Suprapubic skin (tissue), 4 donors: ENCODE data around the gene C13orf46. TPM values are rescaled to one million over a fixed set of nuclear protein-coding genes. Genes with fewer than 3 reads are reported as not detected.

Source experiments
- DNase-seq, 2 donors: peaks; one replicate each; pipeline ENCODE4 v3.0.0-alpha.2; 2019; ENCODE audit warnings: low spot score in 2 of 2
- H3K27ac ChIP-seq: fragments of 200-600 bp; sonication (generic); one replicate; pipeline ENCODE4 v1.5.1; 2019
- H3K27me3 ChIP-seq: fragments of 200-600 bp; sonication (generic); one replicate; pipeline ENCODE4 v1.5.1; 2019
- H3K36me3 ChIP-seq: fragments of 200-600 bp; sonication (generic); one replicate; pipeline ENCODE4 v1.5.1; 2019
- H3K4me1 ChIP-seq: fragments of 200-600 bp; sonication (generic); one replicate; pipeline ENCODE4 v1.5.1; 2019
- H3K4me3 ChIP-seq: fragments of 200-600 bp; sonication (generic); one replicate; pipeline ENCODE4 v1.5.1; 2019; ENCODE audit warnings: mild to moderate bottlenecking
- H3K9me3 ChIP-seq: fragments of 200-600 bp; sonication (generic); one replicate; pipeline ENCODE4 v1.5.1; 2019
- EP300 ChIP-seq: sonication (generic); formaldehyde crosslinking; IDR thresholded peaks from one replicate; pipeline ENCODE4 v1.6.1; 2017; ENCODE audit warnings: antibody characterized with exemption
- POLR2A ChIP-seq, 2 donors: fragments of 450-650 bp; IDR thresholded peaks; one replicate each; pipeline ENCODE4 v1.6.1; 2017; ENCODE audit warnings: antibody characterized with exemption in 2 of 2, mild to moderate bottlenecking in 2 of 2, moderate library complexity in 2 of 2
- POLR2AphosphoS5 ChIP-seq, 3 donors: sonication (generic); formaldehyde crosslinking; IDR thresholded peaks; one replicate each; pipeline ENCODE4 v1.6.1; 2017; ENCODE audit warnings: antibody characterized with exemption in 3 of 3
- WGBS: methylation state at CpG from one replicate; pipeline ENCODE4 v1.1.5; 2018; 5-methylcytosine and 5-hydroxymethylcytosine counted together
- total RNA-seq, 4 donors: library from RNA; depleted of rRNA; stranded (reverse); fragments of >200 nt; gene quantifications; one replicate each; pipeline ENCODE4 v1.1.0, GENCODE V29; 2016
- TF ChIP-seq, protein P1 (sequence below), 2 donors: fragments of 200-600 bp in 1 of 2; fragments of 450-650 bp in 1 of 2; sonication (generic) in 1 of 2; IDR thresholded peaks; one replicate each; pipeline ENCODE4 v1.5.1; 2016 to 2019; ENCODE audit warnings: antibody characterized with exemption in 2 of 2, mild to moderate bottlenecking in 1 of 2, moderate library complexity in 1 of 2

C13orf46 gene
- total RNA-seq, 4 donors from 2014 or later: 0.16 to 1.4 (median 0.53) TPM

DNA sequence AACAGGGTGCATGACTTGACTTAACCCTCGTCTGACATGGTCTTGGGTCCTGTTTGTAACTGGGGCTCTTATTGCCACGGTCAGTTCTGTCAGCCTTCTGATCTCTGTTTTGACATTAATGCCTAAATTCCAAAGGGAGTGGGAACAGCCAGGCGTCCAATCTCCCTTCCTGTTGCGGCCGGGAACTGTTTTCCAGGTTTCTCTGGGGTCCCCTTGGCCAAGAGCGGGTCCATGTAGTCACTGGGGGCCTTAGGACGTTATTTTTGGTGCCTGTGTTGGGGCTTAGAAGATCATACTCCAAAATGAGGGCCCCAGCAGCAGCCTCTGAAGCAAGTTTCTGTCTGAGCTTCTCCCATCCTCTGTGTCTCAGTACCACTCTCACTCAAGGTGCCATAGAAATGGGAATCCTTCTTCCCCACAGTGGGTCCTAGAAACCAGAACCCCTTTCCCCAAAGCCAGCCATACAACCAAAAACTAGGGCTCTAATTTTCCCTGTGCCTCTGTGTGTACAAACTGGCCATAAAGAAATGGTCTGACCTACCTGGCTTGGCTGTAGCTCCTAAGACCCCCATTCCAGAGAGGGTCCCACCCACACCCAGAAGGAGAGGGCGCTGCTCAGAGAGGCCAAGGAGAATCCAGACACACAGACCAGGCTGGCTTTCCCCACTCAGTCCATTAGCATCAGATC, 50.4 kb downstream of the C13orf46 start:
- 77% methylated on average over 2 of the region's 8 CpGs for WGBS
- Histone ChIP-seq H3K36me3 (no peaks in the 10 kb centered on the region), H3K4me3 (no peak overlapping the region), H3K27me3 (peaks cover 4% of the 10 kb centered on the region), H3K27ac (no peak overlapping the region), H3K4me1 (peaks cover 19% of the 10 kb centered on the region), H3K9me3 (no peaks in the 10 kb centered on the region)
- TF ChIP-seq EP300 (no peak), POLR2AphosphoS5 (IDR thresholded peaks at IDR 0.05) (no peak), POLR2A (IDR thresholded peaks at IDR 0.05) (no peak)
- TF ChIP-seq, protein P1, sequence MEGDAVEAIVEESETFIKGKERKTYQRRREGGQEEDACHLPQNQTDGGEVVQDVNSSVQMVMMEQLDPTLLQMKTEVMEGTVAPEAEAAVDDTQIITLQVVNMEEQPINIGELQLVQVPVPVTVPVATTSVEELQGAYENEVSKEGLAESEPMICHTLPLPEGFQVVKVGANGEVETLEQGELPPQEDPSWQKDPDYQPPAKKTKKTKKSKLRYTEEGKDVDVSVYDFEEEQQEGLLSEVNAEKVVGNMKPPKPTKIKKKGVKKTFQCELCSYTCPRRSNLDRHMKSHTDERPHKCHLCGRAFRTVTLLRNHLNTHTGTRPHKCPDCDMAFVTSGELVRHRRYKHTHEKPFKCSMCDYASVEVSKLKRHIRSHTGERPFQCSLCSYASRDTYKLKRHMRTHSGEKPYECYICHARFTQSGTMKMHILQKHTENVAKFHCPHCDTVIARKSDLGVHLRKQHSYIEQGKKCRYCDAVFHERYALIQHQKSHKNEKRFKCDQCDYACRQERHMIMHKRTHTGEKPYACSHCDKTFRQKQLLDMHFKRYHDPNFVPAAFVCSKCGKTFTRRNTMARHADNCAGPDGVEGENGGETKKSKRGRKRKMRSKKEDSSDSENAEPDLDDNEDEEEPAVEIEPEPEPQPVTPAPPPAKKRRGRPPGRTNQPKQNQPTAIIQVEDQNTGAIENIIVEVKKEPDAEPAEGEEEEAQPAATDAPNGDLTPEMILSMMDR (IDR thresholded peaks at IDR 0.05): no peak
- DNase-seq: peak; percentile 18

DNA sequence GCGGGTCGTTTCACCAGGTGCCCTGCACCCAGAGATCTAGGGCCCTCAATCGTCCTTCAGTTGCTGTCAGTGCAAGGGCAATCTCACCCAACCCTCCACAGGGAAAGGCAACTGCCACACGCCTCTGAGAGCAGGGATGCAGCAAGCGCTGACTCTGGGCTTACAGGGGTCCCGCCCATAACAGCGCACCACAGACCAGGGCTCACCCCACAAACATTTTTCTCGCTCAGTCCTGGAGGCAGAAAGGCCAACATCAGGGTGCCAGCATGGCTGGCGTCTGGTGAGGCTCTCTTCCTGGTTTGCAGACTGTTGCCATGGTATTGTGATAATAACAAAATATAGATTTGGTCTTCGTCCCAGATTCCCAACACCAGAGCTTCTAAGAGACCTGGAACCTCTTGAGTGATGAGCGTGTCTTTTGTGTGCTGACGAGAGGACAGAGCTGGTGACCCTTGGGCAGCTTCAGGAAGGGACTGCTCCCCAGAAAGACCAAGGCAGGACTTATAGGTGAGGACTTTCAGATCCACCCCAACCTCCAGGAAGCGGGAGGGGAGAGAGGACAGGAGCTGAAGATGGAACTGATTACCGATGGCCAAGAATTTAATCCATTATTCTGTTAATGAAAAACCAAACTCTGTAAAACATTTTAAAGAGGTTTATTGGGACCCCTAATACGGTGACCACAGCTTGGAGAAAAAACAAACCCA, 51.3 kb downstream of the C13orf46 start:
- DNase-seq: peak; percentile 32 to 65
- Histone ChIP-seq H3K27me3 (peaks cover 10% of the 10 kb centered on the region), H3K9me3 (no peaks in the 10 kb centered on the region), H3K27ac (no peak overlapping the region), H3K4me1 (peaks cover 10% of the 10 kb centered on the region), H3K36me3 (no peaks in the 10 kb centered on the region), H3K4me3 (no peak overlapping the region)
- WGBS: 80% methylated on average over 13 of the region's 15 CpGs
- TF ChIP-seq, protein P1 (IDR thresholded peaks at IDR 0.05): no peak
- TF ChIP-seq POLR2A (IDR thresholded peaks at IDR 0.05): no peak
- no peak for TF ChIP-seq EP300
- no peak for TF ChIP-seq POLR2AphosphoS5 (IDR thresholded peaks at IDR 0.05)

DNA sequence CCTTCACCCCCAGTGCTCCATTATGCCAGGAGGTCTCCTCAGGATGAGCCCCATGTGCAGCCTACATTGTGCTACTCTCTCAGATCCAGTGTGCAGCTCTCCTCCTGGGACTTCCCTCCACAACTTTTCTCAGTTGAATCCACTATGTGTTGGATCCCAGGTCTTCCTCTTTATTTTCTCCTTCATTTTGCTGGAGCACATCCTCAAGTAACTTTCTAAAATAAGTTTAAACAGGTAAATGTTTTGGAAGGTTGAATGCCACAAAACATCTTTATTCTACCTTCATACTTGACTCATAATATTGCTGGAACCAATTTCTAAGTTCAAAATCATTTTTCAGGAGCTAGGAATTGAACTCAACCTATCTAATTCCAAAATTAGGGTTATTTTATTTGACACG, 52.1 kb downstream of the C13orf46 start:
- no peaks in the 10 kb centered on the region for H3K36me3 ChIP-seq
- no peak overlapping the region for H3K4me3 ChIP-seq
- H3K4me1 ChIP-seq: peaks cover 2% of the 10 kb centered on the region
- no peak for DNase-seq
- TF ChIP-seq, protein P1 (IDR thresholded peaks at IDR 0.05): no peak
- H3K9me3 ChIP-seq: no peaks in the 10 kb centered on the region
- peaks cover 16% of the 10 kb centered on the region for H3K27me3 ChIP-seq
- no peak overlapping the region for H3K27ac ChIP-seq
- 85% methylated on average over 1 of the region's 1 CpG for WGBS

DNA sequence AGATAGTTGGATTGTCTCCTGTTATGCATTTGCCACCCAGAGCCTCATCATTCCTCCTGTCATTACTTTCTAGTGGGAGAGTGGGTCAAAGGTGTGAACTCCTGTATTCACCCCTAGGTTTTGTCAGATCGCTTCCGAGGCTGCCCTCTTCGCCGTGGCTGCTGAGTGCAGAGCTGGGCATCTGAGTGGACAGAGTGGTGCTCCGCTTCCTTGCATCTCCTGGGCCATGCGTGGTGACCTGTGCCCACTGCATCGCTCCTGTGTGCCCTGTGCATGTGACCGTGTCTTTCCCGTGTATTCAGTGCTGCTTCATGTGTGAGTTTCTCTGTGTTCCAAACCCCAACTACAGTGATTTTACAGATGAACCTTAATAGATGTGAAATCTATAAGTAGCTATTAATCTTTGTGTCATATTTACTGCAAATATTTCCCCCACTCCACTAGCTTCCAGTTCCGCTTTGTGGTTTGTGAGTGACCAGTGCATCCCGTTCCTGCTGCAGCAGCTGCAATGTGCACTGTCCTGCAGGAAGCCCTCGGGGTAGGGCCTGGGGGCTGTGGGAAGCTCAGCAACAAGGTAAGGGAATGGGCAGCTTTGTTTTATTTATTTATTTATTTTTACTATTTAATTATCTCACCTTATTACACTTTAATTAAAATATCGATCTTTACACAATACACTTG, 53.1 kb downstream of the C13orf46 start:
- TF ChIP-seq POLR2AphosphoS5 (IDR thresholded peaks at IDR 0.05): no peak
- TF ChIP-seq EP300: no peak
- no peak for TF ChIP-seq POLR2A (IDR thresholded peaks at IDR 0.05)
- TF ChIP-seq, protein P1 (IDR thresholded peaks at IDR 0.05): no peak
- no peaks in the 10 kb centered on the region for H3K36me3 ChIP-seq
- peak; percentile 40 to 48 for DNase-seq

More for the DNA sequence above, 53.1 kb downstream of the C13orf46 start:
- no peak overlapping the region for H3K27ac ChIP-seq
- no peaks in the 10 kb centered on the region for H3K9me3 ChIP-seq
- H3K4me1 ChIP-seq: no peaks in the 10 kb centered on the region
- H3K4me3 ChIP-seq: no peak overlapping the region
- peaks cover 18% of the 10 kb centered on the region for H3K27me3 ChIP-seq
- 92% methylated on average over 13 of the region's 13 CpGs for WGBS
